ENCODE results near the gene AGBL4. TPM values are rescaled to one million over a fixed set of nuclear protein-coding genes. Genes with fewer than 3 reads are reported as not detected.

The AGBL4 gene
- total and polyA plus RNA-seq, 11 donors, result 0.40 to 1.4 (median 0.54) TPM; not detected in 3

GRCh38 chr1:48960320-48960719 lies 1063.4 kb downstream of the AGBL4 start:
- H3K27me3 ChIP-seq, result no peaks in the 10 kb centered on the region

DNA sequence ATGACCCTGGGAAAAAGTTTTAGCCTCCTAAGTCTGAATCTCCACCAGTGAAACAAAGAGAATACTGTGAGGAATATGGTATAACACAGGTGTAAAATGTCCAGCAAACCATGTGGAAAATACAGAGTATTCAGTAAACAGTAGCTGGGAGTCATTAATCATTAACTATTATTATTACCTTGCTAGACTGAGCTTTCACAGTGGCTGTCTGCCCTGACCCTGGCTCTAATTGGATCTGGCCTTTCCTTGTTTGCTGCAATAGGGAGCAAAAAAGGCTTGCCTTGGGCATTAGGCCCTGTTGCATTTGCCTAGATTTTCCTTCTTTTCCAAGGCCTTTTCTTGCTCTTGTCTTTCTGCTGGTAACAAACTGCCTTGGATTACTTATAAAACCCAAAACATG lies 1068.0 kb downstream of the AGBL4 start:
- no peak for ATAC-seq
- H3K36me3 ChIP-seq, result no peaks in the 10 kb centered on the region

More at GRCh38 chr1:48960320-48960719, 1063.4 kb downstream of the AGBL4 start:
- Histone ChIP-seq H3K27ac (no peak overlapping the region), H3K4me1 (no peaks in the 10 kb centered on the region), H3K4me3 (no peak overlapping the region), H3K9me3 (no peaks in the 10 kb centered on the region), H3K36me3 (no peaks in the 10 kb centered on the region)
- TF ChIP-seq CTCF (IDR thresholded peaks at IDR 0.05) (no peak), POLR2A (IDR thresholded peaks at IDR 0.05) (no peak)
- DNase-seq (no peak), ATAC-seq (no peak)
- intact Hi-C loops (cut with DNase I), result loop anchor here in 1 of 10 donors (5.0 kb wide), 1 partner anchor 882 kb away; no protein-coding TSS in a partner anchor

GRCh38 chr1:48953617-48954016 lies 1070.1 kb downstream of the AGBL4 start:
- no peak overlapping the region for H3K4me3 ChIP-seq
- no peaks in the 10 kb centered on the region for H3K9me3 ChIP-seq
- intact Hi-C loops (cut with DNase I), result no loop called here
- H3K27me3 ChIP-seq, result peaks cover 0 to 11% (median 0%) of the 10 kb centered on the region in 9 donors
- no peak overlapping the region for H3K27ac ChIP-seq
- DNase-seq, result no peak
- no peak for TF ChIP-seq CTCF (IDR thresholded peaks at IDR 0.05)
- no peak for TF ChIP-seq POLR2A (IDR thresholded peaks at IDR 0.05)
- no peaks in the 10 kb centered on the region for H3K36me3 ChIP-seq
- no peaks in the 10 kb centered on the region for H3K4me1 ChIP-seq
- 91 to 94% (median 92%) methylated on average over 3 of the region's 3 CpGs for WGBS, 4 donors
- no peak for ATAC-seq

More for the DNA sequence above, 1068.0 kb downstream of the AGBL4 start:
- Histone ChIP-seq H3K4me1 (no peaks in the 10 kb centered on the region), H3K4me3 (no peak overlapping the region), H3K9me3 (no peaks in the 10 kb centered on the region), H3K27ac (no peak overlapping the region), H3K27me3 (no peaks in the 10 kb centered on the region)
- no peak for DNase-seq
- intact Hi-C loops (cut with DNase I), result no loop called here
- TF ChIP-seq CTCF (IDR thresholded peaks at IDR 0.05) (no peak), POLR2A (IDR thresholded peaks at IDR 0.05) (no peak)

GRCh38 chr1:48948562-48948961 lies 1075.2 kb downstream of the AGBL4 start:
- H3K9me3 ChIP-seq, result no peaks in the 10 kb centered on the region
- no peak for ATAC-seq
- H3K4me3 ChIP-seq, result no peak overlapping the region
- TF ChIP-seq POLR2A (IDR thresholded peaks at IDR 0.05), result no peak
- TF ChIP-seq CTCF (IDR thresholded peaks at IDR 0.05), result no peak
- peaks cover 0 to 11% (median 0%) of the 10 kb centered on the region in 9 donors for H3K27me3 ChIP-seq
- H3K36me3 ChIP-seq, result no peaks in the 10 kb centered on the region
- no peak for DNase-seq
- WGBS, 4 donors, result 54 to 65% (median 60%) methylated on average over 1 of the region's 1 CpG
- intact Hi-C loops (cut with DNase I), result no loop called here
- peaks cover 0 to under 1% (median 0%) of the 10 kb centered on the region in 12 donors for H3K4me1 ChIP-seq
- H3K27ac ChIP-seq, result no peak overlapping the region

All from heart left ventricle (tissue), 16 donors.